HG03354 (cell line): ENCODE measurements around the gene PSMD5.

ENCODE experiments used
- ATAC-seq: cut with Tn5 transposase; IDR thresholded peaks from one replicate; pipeline ENCODE4 v1.9.1; 2021; ENCODE audit warnings: mild to moderate bottlenecking; ENCODE audit not compliant: unreplicated experiment, poor library complexity, severe bottlenecking

Gene PSMD5

DNA sequence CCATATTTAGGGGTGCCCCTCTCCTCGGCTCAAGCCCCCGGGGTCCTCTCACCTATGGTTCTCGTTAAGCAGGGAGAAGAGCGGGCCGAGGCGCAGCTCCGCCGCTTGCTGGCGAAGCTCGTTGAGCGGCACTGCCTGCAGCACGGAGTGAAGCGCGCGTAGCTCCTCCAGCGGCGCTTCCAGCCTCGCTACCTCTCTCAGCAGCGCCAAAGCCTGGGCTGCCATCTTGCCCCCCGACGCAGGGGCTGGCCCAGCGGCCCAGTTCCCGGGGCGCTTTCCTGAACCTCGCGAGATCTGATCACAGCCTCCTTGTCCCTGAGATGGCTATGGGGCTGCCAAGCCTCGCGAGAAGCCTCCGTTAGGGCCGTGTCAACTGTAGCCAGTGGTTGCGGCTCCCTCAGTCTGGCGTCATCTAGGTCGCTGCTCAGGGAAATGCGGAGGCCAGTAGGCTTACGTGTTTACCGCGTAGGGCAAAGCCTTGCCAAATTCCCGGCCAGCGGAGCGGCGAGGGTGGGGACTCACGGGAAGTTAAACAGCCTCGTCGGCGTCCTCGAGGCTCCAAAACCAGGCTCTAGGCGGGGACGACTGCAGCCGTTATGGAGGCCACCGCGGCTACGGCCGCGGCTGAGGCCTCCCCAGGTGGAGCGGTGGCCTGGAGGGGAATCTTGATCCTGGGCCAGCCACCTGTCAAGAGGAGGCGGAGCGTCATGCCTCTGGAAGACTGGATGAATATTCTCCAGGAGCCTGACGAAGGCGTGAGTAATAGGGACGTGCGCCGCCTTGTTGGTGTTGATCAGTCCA lies at the start of gene PSMD5:
Gene PSMD5, minus strand, starts transcription at position 238 of the 801 bp plus-strand sequence. Its CDS starts 13 bp downstream, at position 225.
- peak; percentile 100 for ATAC-seq

DNA sequence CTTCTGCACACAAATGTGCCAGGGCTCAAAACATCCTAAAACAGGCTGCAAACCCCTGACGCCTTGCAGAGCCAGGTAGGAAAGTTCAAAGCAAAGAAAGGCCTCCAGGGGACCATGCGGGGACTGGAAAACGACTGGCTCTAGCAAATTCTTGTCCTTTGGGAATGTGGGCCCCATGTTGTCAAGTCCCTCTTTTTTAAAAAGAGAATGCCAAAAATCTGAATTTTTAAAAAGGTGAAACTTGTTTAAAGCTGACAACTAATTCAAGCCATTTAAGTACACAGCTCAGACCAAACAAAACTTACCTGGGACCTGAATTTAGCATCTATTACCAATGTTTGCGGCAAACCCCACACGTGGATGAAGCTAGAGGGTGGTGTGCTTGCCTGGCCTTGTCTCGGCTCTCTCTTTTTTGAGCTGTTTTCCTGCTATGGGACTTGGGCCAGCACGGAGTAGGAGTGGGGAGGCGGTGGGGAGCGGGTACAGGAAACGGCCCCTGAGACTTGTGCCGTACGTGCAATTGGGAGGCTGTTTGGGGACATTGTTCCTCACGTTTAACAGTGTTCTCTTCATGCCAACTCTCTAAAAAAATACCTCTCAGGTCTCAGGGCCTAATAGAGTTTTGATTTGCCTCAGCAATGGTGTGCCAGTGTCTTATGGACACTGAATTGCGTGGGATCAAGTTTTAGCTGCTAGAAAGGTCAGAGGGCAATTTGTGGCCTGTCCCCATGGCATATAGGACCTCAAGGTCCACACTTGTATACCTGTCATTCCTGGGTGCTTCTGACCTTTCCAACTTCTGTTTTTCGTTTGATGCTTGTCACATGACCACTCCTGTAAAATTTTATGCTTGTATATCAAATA lies 49.4 kb upstream of the PSMD5 start:
- ATAC-seq: peak; percentile 36

DNA sequence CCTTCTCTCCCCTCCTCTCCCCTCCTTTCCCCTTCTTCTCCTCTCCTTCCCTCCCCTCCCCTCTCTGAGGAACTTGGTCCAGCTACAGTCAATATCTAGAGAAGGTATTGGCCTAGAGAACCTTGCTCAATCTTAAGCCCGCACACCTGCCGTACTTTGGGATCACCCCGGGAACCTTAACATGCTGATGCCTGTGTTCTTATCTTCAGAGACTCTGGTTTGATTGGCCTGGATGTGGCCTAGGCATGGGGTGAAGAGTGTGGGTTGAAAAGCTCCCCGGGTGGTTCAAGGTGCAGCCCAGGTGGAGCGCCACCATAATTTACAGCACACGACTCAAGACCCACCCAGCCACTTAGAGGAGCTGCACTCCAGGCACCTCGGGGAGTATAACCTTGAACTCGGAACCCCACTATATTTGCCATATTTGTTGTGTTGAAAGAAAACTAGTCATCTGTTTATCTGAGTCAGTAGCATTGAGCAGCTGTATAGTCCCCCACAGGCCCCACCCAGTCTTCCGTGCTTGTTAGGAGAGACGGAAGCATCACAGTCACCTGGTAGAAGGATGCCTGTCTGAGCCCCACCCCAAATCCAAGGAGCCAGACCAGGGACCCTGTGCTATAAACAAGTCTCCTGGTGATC lies 48.6 kb upstream of the PSMD5 start:
- no peak for ATAC-seq

DNA sequence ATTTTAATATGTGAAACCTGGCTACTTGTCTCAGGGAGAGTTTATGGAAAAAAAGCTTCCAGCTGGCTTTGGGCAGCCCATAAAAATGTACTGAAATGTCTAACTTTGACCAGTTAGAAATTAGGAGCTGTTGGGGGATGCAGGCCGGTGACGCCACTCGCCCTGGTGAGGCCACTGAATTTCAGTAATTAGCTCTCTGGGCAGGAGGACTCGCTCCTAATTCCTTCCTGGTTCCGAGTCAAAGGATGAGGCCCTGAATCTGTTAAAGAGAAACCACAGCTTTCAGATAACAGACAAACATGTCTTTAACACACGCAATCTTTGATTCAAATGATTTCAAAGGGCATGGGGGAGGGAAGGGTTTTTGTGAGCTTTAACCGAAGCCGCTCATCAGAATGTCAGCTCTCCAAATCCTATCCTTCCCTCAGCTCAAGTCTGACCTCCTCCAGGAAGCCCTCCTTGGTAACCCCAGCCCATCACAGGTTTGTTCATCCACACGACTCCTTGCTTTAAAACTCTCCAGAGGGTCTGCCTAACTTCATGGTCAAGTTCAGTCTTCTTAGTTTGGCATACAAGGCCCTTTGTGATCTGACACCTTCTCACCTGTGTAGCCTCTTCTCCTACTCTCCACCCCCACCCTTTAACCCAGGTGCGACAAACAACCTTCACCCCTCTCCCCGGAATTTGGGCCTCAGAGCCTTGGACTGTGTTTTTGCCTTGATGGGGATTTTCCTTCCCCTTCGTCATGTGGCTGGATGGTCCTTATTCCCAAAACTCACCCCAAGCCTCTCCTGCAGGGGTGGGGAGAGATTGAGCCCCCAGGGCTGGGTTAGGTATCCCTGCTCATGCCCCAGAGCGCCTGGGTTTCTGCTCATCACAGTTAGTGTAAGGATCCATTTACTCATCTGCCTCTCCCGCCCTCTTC lies 47.9 kb upstream of the PSMD5 start:
- no peak for ATAC-seq

DNA sequence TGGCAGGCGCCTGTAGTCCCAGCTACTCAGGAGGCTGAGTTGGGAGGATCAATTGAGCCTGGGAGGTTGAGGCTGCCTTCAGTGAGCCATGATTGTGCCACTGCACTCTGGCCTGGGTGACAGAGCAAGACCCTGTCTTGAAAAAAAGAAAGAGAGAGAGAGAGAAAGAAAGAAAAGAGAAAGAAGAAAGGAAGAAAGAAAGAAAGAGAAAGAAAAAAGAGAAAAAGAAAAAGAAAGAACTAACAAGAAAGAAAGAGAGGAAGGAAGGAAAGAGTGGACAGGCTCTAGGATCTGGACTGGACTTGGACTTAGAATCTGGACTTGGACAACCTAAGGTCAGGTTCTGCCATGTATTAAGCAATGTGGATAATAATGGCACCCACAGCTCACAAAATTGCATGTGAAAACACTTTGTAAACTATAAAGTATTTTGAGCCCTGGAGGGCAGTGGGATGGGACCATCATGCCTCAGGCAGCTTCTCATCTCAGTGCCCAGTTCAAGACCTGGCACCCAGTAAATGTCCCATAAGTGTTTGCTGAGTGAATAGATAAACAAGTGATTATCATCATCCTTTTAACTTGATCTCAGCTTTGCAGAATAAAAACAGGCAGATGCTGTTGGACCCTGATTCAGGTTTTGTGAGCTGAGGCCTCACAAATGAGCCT lies 47.0 kb upstream of the PSMD5 start:
- no peak for ATAC-seq

DNA sequence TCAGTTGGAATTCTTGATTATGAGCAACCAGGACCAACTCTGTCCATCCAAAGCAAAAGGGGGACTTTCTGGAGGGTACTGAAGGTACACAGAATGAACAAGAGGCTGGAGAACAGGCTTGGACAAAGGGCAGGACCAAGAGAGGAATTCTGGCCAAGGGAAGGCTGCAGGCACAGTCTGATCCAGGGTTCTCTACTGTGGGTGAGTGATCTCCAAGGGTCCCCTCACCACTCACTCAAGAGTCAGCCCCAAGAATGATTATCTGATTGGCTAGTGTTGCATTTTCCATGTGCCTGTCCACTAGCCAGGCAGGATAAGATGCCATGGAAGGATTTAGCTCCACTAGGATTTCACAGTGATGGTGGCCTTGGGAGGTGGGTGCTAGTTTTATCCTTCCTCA lies 45.9 kb upstream of the PSMD5 start:
- ATAC-seq: no peak

DNA sequence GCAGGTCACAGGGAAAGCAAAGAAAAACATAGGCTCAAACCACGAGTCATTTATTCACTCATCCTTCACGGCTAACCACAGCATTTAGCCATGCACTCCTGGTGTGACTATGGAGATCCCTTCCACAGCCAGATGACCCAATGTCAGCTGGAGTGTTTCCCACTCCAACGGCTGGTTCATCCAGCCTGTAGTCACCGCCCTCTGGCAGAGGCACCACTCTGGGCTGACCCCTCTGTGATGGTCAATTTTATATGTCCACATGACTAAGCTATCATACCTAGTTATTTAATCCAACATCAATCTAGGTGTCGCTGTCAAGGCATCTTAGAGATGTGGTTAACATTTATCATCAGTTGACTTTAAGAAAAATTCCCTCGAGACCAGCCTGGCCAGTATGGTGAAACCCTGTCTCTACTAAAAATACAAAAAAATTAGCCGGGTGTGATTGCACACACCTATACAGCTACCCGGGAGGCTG lies 43.8 kb upstream of the PSMD5 start:
- no peak for ATAC-seq

DNA sequence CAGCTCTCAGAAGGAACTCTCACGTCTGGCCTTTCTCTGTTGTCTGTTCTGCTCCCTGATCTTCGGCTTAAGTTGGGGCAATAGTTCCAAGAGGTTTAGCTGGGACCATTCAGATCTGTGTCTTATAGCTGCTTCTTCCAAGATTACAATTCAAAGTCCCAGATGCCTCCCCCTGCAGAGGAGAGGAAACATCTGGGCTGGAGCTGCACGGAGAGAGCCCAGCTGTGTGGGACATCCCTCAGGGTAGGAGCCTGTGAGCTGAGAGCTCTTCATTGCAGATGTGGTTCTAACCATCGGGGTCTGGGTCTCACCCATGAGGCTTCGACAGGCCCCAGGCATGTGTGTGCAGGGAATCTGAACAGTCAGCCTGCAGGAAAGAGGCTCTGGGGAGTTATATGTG lies 43.2 kb upstream of the PSMD5 start:
- no peak for ATAC-seq

DNA sequence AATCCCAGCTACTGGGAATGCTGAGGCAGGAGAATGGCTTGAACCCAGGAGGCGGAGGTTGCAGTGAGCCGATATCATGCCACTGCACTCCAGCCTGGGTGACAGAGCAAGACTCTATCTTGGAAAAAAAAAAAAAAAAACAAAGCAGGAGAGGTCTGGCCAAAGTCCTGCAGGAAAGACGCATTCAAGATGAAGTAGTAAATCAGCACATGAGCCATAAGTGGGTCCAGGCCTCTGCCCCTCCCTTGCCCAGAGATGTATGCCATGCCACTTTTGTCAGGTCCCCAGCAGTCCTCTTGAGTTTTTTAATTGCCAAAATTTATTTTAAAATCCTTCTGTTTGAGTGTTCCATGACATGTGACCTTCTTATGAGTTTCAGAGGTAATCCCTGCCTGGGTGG lies 42.7 kb upstream of the PSMD5 start:
- no peak for ATAC-seq

DNA sequence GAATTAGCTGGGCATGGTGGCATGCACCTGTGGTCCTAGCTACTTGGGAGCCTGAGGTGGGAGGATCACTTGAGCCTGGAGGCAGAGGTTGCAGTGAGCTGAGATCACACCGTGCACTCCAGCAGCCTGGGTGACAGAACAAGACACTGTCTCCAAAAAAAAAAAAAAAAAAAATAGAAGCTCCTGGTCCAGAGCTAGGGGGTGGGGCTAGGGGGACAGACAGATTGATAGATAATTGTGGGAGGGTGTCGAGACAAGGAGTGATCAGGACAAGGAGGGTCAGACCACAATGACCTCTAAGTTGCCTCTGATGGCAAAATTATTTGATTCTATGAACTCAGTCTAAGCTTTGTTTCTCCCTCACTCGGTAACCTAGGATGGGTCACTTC lies 40.9 kb upstream of the PSMD5 start:
- no peak for ATAC-seq

DNA sequence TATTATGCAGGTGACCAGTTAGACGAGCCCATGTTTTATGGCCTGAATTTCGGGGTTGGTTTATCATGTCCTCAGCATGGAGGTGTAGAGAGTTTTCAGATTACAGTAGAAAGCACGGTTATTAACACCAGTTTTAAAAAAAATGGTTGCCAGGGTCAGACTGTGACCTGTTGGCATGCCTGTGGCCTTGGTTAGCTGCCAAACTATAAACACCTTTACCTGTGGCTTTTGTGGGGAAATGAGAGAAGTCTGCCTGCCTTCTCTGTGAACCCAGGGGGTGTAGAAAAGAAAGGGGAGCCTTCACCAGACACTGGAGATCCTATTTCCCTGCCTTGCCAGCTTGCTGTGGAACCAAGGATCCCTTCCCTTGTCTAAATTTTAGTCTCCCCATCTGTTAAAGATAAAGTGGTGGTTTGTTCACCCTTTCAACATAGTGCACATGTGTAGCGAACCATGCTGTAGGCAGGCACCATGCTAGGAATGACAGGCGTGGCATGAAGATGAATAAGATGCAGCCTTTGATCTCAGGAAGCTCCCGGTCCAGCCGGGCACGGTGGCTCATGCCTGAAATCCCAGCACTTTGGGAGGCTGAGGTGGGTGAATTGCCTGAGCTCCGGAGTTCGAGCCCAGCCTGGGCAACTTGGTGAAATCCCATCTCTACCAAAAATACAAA lies 40.3 kb upstream of the PSMD5 start:
- no peak for ATAC-seq

DNA sequence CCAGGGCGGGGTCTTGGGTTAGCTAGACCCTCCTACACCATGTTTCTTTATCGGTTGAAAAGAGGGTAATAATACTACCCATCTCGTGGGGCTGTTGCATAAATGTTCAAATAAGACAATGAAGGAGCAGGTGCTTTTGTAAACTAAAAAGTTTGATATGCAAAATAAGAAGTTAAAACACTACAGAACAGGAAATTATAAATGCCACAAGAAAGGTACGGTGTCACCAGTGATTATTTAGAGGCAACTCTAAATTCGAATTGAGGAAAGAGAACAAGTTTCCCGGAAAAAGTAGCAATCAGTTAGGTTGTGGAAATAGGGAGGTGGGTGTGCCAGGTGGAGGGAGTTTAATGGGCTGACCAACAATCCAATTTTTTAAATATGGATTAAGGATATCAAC lies 36.7 kb upstream of the PSMD5 start:
- no peak for ATAC-seq

DNA sequence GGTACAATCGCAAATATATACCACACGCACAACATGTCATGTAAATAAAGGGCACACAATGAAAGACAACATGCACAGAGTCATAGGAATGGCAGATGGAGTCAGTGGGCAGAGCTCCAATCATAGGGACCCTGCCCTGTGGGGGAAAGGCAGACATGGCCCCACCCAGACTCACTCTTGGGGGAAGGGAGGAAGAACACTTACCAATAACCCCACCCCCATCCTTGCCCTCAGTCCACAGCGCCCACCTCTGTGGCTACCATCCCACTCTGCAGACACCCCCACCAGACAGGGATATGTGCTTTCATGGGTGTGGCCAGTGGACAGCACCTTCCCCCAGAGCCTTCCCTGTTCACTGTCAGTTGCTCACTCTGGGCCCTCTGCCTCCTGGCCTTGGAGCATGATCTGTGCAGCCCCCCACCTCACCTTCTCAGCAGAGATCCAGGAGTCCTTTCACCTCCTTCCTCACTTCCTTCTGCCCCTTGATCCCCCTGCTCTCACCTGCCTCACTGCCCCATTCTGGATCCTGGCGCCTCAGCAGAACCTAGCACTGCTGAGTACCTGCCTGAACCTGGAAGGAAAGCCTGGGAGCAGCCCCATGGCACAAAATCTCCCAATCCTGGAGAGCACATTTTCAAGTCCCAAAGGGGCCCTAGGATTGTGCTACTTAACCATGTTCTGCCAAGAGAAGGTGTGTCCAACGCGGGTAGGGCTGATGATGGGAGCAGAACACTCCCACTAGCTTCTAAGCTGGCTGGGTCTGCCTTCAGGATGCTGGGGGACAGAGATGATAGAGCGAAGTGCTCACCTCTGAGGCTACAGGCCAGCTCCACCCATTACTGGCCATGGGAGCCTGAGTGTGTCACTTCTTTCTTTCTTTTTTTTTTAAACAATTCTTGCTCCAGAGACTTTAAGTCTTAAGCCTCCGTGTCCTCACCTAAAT lies 35.7 kb upstream of the PSMD5 start:
- no peak for ATAC-seq

DNA sequence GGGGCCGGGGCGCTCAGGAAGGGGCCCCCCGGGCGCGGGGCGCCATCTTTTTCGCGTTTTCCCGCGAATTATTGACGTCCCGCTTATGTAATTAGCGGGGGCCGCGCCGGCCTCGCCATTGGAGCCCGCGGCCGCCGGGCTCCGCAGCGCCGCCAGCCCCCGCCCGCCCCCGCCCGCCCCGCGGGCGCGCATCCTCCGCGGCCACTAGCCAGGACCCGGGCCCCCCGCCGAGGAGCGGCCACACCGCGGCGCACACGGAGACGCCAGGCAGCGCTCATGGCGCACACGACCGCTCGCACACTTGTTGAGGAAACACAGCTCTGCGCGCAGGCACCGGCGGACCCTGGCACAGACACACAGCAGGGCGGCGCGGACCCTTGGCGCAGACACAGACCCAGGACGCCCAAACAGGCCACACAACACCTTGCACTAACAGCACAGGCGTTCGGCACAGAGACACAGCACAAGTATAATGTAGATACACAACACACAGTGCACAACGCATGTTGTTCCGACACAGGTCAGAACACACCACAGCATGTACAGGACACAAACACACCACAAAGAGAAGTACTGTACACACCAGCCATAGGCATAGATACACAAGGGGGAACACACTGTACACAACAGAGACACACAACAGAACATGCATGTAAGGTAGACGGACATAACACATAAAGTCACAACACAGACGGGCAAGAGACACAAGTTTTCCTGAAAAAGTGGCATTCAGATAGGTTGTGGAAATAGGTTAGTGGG lies 34.7 kb upstream of the PSMD5 start:
- ATAC-seq: peak; percentile 36

DNA sequence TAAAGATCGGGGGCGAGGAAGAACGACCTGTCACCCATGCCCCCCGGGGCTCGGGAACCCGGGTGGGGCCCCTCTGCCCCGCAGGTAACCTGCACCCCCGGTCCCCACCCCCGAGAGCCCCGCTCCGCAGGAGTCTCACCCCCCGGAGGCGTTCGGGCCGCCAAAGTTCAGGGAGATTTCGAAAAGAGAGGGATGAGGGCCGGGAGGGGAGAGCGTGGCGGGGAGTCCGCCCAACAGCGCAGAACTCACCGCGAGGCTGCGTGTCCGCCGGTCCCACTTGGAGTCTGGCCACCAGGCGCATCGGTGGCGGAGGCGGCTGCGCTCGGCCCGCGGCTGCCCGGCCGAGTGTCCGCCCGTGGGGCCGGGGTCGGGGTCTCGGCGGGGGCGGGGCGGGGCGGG lies 34.1 kb upstream of the PSMD5 start, which contains the start of gene PHF19:
Gene PHF19, minus strand, starts transcription at position 347 of the 399 bp plus-strand sequence. CDS start 2,447 bp downstream, outside the sequence.
- peak; percentile 26 for ATAC-seq
